BLaER1 treated with 17β-estradiol and CSF1 and Interleukin-3, amounts not matched to agents 10 nM and 100 nM (cell line): ENCODE data around the gene P2RX5.
A peak's percentile ranks its signal among the peaks of the same experiment; 100 is the strongest.
"Not testable (repeated sequence)": the region's sequence is repeated elsewhere in the genome, so short reads cannot be mapped to it uniquely, and the experiment has no call there.

Experiments used
- H3K27ac ChIP-seq, 11 experiments: shearing (Covaris generic); formaldehyde crosslinking; 2 replicates each; pipeline ENCODE4 v1.8.1; 2022
- H3K27me3 ChIP-seq, 11 experiments: shearing (Covaris generic); formaldehyde crosslinking; 2 replicates each; pipeline ENCODE4 v1.8.1; 2022
- H3K36me3 ChIP-seq, 11 experiments: shearing (Covaris generic); formaldehyde crosslinking; 2 replicates each; pipeline ENCODE4 v1.8.1; 2022
- H3K4me1 ChIP-seq, 10 experiments: shearing (Covaris generic); formaldehyde crosslinking; 2 replicates each; pipeline ENCODE4 v1.8.1; 2022
- H3K4me2 ChIP-seq, 11 experiments: shearing (Covaris generic); formaldehyde crosslinking; 2 replicates each; pipeline ENCODE4 v1.8.1; 2022
- H3K4me3 ChIP-seq, 10 experiments: shearing (Covaris generic); formaldehyde crosslinking; 2 replicates each; pipeline ENCODE4 v1.8.1; 2022
- H3K9ac ChIP-seq, 11 experiments: shearing (Covaris generic); formaldehyde crosslinking; 2 replicates each; pipeline ENCODE4 v1.8.1; 2022
- H3K9me3 ChIP-seq, 11 experiments: shearing (Covaris generic); formaldehyde crosslinking; replicated peaks in 1 of 11; 2 replicates each; pipeline ENCODE4 v1.8.1; 2022
- H4K20me1 ChIP-seq, 11 experiments: shearing (Covaris generic); formaldehyde crosslinking; 2 replicates each; pipeline ENCODE4 v1.8.1; 2022
- Cebpa-rat ChIP-seq, 11 experiments: shearing (Covaris generic); IDR thresholded peaks; 2 replicates each; pipeline ENCODE4 v1.8.1; 2022

Gene P2RX5

GRCh38 chr17:3695723-3696411 is at the start of gene P2RX5:
TSS of gene P2RX5 (minus strand) at chr17:3696155. CDS start at chr17:3696005, 150 bp downstream.
- Histone ChIP-seq H3K27me3 (peaks cover 0 to 13% (median 0%) of the 10 kb centered on the region in 11 experiments; a peak in 4 of 22 replicates), H3K9ac (peak within 1 kb of the TSS; percentile 6 to 77 (median 70); a peak in 21 of 22 replicates), H3K4me3 (peak within 1 kb of the TSS; percentile 49 to 74 (median 64)), H3K36me3 (peaks cover 0 to 5% (median 0%) of the 10 kb centered on the region in 11 experiments; a peak in 1 of 22 replicates), H4K20me1 (peaks cover 0 to 18% (median 3%) of the 10 kb centered on the region in 11 experiments; a peak in 6 of 22 replicates), H3K27ac (peak within 1 kb of the TSS in 9 of 11 experiments; percentile 5 to 64 (median 56); a peak in 17 of 22 replicates), H3K4me2 (peak within 1 kb of the TSS; percentile 90 to 100 (median 97)), H3K9me3 (peaks cover 7 to 15% (median 10%) of the 10 kb centered on the region in 11 experiments; a peak in 18 of 22 replicates), H3K4me1 (peaks cover 21 to 68% (median 51%) of the 10 kb centered on the region in 10 experiments)
- no peak for TF ChIP-seq Cebpa-rat (IDR thresholded peaks at IDR 0.05)

GRCh38 chr17:3745071-3745470 is 49.1 kb upstream of the P2RX5 start:
- H3K9me3 ChIP-seq = peaks cover 0 to 18% (median 14%) of the 10 kb centered on the region in 11 experiments; a peak in 16 of 22 replicates
- no peak overlapping the region for H3K4me3 ChIP-seq
- TF ChIP-seq Cebpa-rat (IDR thresholded peaks at IDR 0.05) = no peak
- peaks cover 0 to 10% (median 0%) of the 10 kb centered on the region in 11 experiments; a peak in 4 of 22 replicates for H3K27me3 ChIP-seq
- H3K4me1 ChIP-seq = peaks cover 18 to 49% (median 42%) of the 10 kb centered on the region in 10 experiments
- H3K27ac ChIP-seq = no peak overlapping the region
- no peaks in the 10 kb centered on the region for H3K36me3 ChIP-seq
- no peak overlapping the region for H3K9ac ChIP-seq
- no peak overlapping the region for H3K4me2 ChIP-seq
- H4K20me1 ChIP-seq = no peaks in the 10 kb centered on the region

- Histone ChIP-seq H3K4me2 (no peak overlapping the region), H3K9ac (no peak overlapping the region), H3K9me3 (peaks cover 0 to 18% (median 14%) of the 10 kb centered on the region in 11 experiments; a peak in 16 of 22 replicates), H3K4me3 (no peak overlapping the region), H3K4me1 (peaks cover 10 to 47% (median 41%) of the 10 kb centered on the region in 10 experiments; a peak in 19 of 20 replicates), H3K27me3 (peaks cover 0 to 8% (median 0%) of the 10 kb centered on the region in 11 experiments; a peak in 3 of 22 replicates), H4K20me1 (no peaks in the 10 kb centered on the region), H3K27ac (no peak overlapping the region), H3K36me3 (no peaks in the 10 kb centered on the region)
- TF ChIP-seq Cebpa-rat (IDR thresholded peaks at IDR 0.05) = no peak
Observed at GRCh38 chr17:3744014-3744413, 48.1 kb upstream of the P2RX5 start.

- H3K9me3 ChIP-seq = peaks cover 0 to 18% (median 14%) of the 10 kb centered on the region in 11 experiments; a peak in 16 of 22 replicates
- H3K9ac ChIP-seq = peak overlapping the region in 4 of 11 experiments; percentile 9 to 32 (median 18); a peak in 4 of 22 replicates
- no peak overlapping the region for H3K4me3 ChIP-seq
- TF ChIP-seq Cebpa-rat (IDR thresholded peaks at IDR 0.05) = no peak
- no peaks in the 10 kb centered on the region for H4K20me1 ChIP-seq
- H3K4me1 ChIP-seq = peaks cover 10 to 38% (median 34%) of the 10 kb centered on the region in 10 experiments; a peak in 19 of 20 replicates
- peak overlapping the region; percentile 5 to 60 (median 34); a peak in 13 of 22 replicates for H3K4me2 ChIP-seq
- peak overlapping the region in 8 of 11 experiments; percentile 40 to 74 (median 55); a peak in 14 of 22 replicates for H3K27ac ChIP-seq
- H3K36me3 ChIP-seq = no peaks in the 10 kb centered on the region
- no peaks in the 10 kb centered on the region for H3K27me3 ChIP-seq
Observed at GRCh38 chr17:3740611-3741073, 44.7 kb upstream of the P2RX5 start.

GRCh38 chr17:3739422-3740124 is 43.6 kb upstream of the P2RX5 start:
- H3K4me2 ChIP-seq = peak overlapping the region in 9 of 11 experiments; percentile 21 to 60 (median 43); a peak in 11 of 22 replicates
- H3K27me3 ChIP-seq = no peaks in the 10 kb centered on the region
- no peaks in the 10 kb centered on the region for H3K36me3 ChIP-seq
- TF ChIP-seq Cebpa-rat (IDR thresholded peaks at IDR 0.05) = no peak
- no peaks in the 10 kb centered on the region for H4K20me1 ChIP-seq
- H3K9ac ChIP-seq = peak overlapping the region in 2 of 11 experiments; percentile 20 to 44; a peak in 4 of 22 replicates
- no peak overlapping the region for H3K4me3 ChIP-seq
- H3K27ac ChIP-seq = peak overlapping the region in 5 of 11 experiments; percentile 27 to 74 (median 67); a peak in 8 of 22 replicates
- H3K4me1 ChIP-seq = peaks cover 10 to 38% (median 34%) of the 10 kb centered on the region in 10 experiments; a peak in 19 of 20 replicates
- H3K9me3 ChIP-seq = peaks cover 0 to 18% (median 14%) of the 10 kb centered on the region in 11 experiments; a peak in 16 of 22 replicates

GRCh38 chr17:3738562-3739295 is 42.8 kb upstream of the P2RX5 start:
- H3K4me2 ChIP-seq = peak overlapping the region; percentile 1 to 56 (median 39); a peak in 19 of 22 replicates
- no peaks in the 10 kb centered on the region for H4K20me1 ChIP-seq
- H3K27me3 ChIP-seq = no peaks in the 10 kb centered on the region
- H3K36me3 ChIP-seq = no peaks in the 10 kb centered on the region
- H3K4me1 ChIP-seq = peaks cover 10 to 38% (median 34%) of the 10 kb centered on the region in 10 experiments; a peak in 19 of 20 replicates
- H3K9ac ChIP-seq = peak overlapping the region in 4 of 11 experiments; percentile 20 to 44 (median 31); a peak in 6 of 22 replicates
- peaks cover 0 to 18% (median 14%) of the 10 kb centered on the region in 11 experiments; a peak in 16 of 22 replicates for H3K9me3 ChIP-seq
- TF ChIP-seq Cebpa-rat (IDR thresholded peaks at IDR 0.05) = no peak
- H3K4me3 ChIP-seq = no peak overlapping the region
- H3K27ac ChIP-seq = peak overlapping the region in 5 of 11 experiments; percentile 1 to 74 (median 27); a peak in 6 of 22 replicates

GRCh38 chr17:3735515-3735914 is 39.6 kb upstream of the P2RX5 start:
- no peaks in the 10 kb centered on the region for H3K9me3 ChIP-seq
- H3K36me3 ChIP-seq = no peaks in the 10 kb centered on the region
- peaks cover 0 to 5% (median 0%) of the 10 kb centered on the region in 11 experiments; a peak in 2 of 22 replicates for H4K20me1 ChIP-seq
- H3K9ac ChIP-seq = no peak overlapping the region
- no peak for TF ChIP-seq Cebpa-rat (IDR thresholded peaks at IDR 0.05)
- H3K27ac ChIP-seq = no peak overlapping the region
- H3K27me3 ChIP-seq = no peaks in the 10 kb centered on the region
- H3K4me2 ChIP-seq = no peak overlapping the region
- no peak overlapping the region for H3K4me3 ChIP-seq
- H3K4me1 ChIP-seq = peaks cover 1 to 45% (median 31%) of the 10 kb centered on the region in 10 experiments; a peak in 17 of 20 replicates

- not testable (repeated sequence) for H3K9ac ChIP-seq, H3K9me3 ChIP-seq, H3K27me3 ChIP-seq, H3K36me3 ChIP-seq, H3K4me3 ChIP-seq, H3K4me2 ChIP-seq, H4K20me1 ChIP-seq, H3K27ac ChIP-seq
- H3K4me1 ChIP-seq = peaks cover 0 to 45% (median 26%) of the 10 kb centered on the region in 10 experiments; a peak in 16 of 20 replicates
Observed at GRCh38 chr17:3734911-3735276, 38.9 kb upstream of the P2RX5 start.
